GF-D8 (cell line): ENCODE measurements around the gene FAM76A.
"Not testable (repeated sequence)": the region's sequence is repeated elsewhere in the genome, so short reads cannot be mapped to it uniquely, and the experiment has no call there.

Source experiments
- DNase-seq: peaks from one replicate; lab custom pipeline; 2025; lab: John Stamatoyannopoulos, UW

The FAM76A gene

GRCh38 chr1:27725374-27726172 lies at the start of gene FAM76A:
TSS of gene FAM76A (plus strand) at chr1:27725961. CDS start at chr1:27726081, 120 bp downstream.
- DNase-seq: peak; percentile 96

GRCh38 chr1:27676410-27676809 lies 49.4 kb upstream of the FAM76A start:
- no peak for DNase-seq

GRCh38 chr1:27678747-27679146 lies 47.0 kb upstream of the FAM76A start:
- no peak for DNase-seq

GRCh38 chr1:27680225-27680791 lies 45.5 kb upstream of the FAM76A start:
- DNase-seq: not testable (repeated sequence)

- not testable (repeated sequence) for DNase-seq
Measured at GRCh38 chr1:27681580-27681979, 44.2 kb upstream of the FAM76A start.

GRCh38 chr1:27682351-27682944 lies 43.3 kb upstream of the FAM76A start:
- DNase-seq: no peak

- DNase-seq: no peak
Measured at GRCh38 chr1:27684176-27684575, 41.6 kb upstream of the FAM76A start.

- DNase-seq: no peak
Measured at GRCh38 chr1:27686223-27686990, 39.4 kb upstream of the FAM76A start.

GRCh38 chr1:27687906-27688305 lies 37.9 kb upstream of the FAM76A start:
- DNase-seq: no peak

- DNase-seq: no peak
Measured at GRCh38 chr1:27689423-27690173, 36.2 kb upstream of the FAM76A start.

- DNase-seq: no peak
Measured at GRCh38 chr1:27690183-27690582, 35.6 kb upstream of the FAM76A start.

- DNase-seq: not testable (repeated sequence)
Measured at GRCh38 chr1:27696835-27697234, 28.9 kb upstream of the FAM76A start.

GRCh38 chr1:27704958-27705357 lies 20.8 kb upstream of the FAM76A start:
- no peak for DNase-seq

- DNase-seq: no peak
Measured at GRCh38 chr1:27705545-27705944, 20.2 kb upstream of the FAM76A start.

- DNase-seq: no peak
Measured at GRCh38 chr1:27710574-27710973, 15.2 kb upstream of the FAM76A start.

GRCh38 chr1:27713139-27713725 lies 12.5 kb upstream of the FAM76A start:
- no peak for DNase-seq

- no peak for DNase-seq
Measured at GRCh38 chr1:27713869-27714513, 11.8 kb upstream of the FAM76A start.

- DNase-seq: no peak
Measured at GRCh38 chr1:27716262-27716895, 9.4 kb upstream of the FAM76A start.

GRCh38 chr1:27719286-27720251 lies 6.2 kb upstream of the FAM76A start:
- DNase-seq: no peak
